GM12878 (cell line): ENCODE data around the gene IER5. TPM values are rescaled to one million over a fixed set of nuclear protein-coding genes. Genes with fewer than 3 reads are reported as not detected.

Experiments
- ATAC-seq: fragments of 200-7000 bp; cut with Tn5 transposase; 3 replicates; pipeline ENCODE4 v1.9.1; 2020; ENCODE audit warnings: mild to moderate bottlenecking, moderate library complexity
- BruUV-seq: library from RNA; stranded (reverse); fragments of 400-500 nt; replicated peaks from 2 replicates; lab custom pipeline; 2021; lab: Mats Ljungman, UMichigan
- CTCF ChIA-PET: fragments of 300-600 bp; sonication (Branson Sonifier 250); formaldehyde crosslinking; extraction: SDS; loops from one replicate; lab custom pipeline; 2021; ENCODE audit warnings: inconsistent platforms; lab: Yijun Ruan, JAX
- POLR2A ChIA-PET: fragments of 350-600 bp; formaldehyde crosslinking; extraction: SDS; loops from one replicate; lab custom pipeline; 2021; ENCODE audit warnings: inconsistent platforms; lab: Charles Lee
- RAD21 ChIA-PET: fragments of 300-600 bp; sonication (Branson Sonifier 250); formaldehyde crosslinking; loops from one replicate; lab custom pipeline; 2023; ENCODE audit warnings: antibody characterized with exemption; ENCODE audit not compliant: unreplicated experiment; lab: Charles Lee
- SMC1A ChIA-PET: fragments of 300-600 bp; sonication (Branson Sonifier 250); formaldehyde crosslinking; loops from one replicate; lab custom pipeline; 2023; ENCODE audit not compliant: unreplicated experiment, uncharacterized antibody; lab: Charles Lee
- DNase-seq: peaks from one replicate; pipeline ENCODE4 v3.0.0-alpha.2; 2011; ENCODE audit warnings: low read depth, low spot score
- FAIRE-seq: peaks from 3 replicates; lab custom pipeline; 2011; peaks lifted over from hg19 to GRCh38; lab: Jason Lieb, UNC
- H2AFZ ChIP-seq: 2 replicates; pipeline ENCODE4 v1.6.0; 2011; ENCODE audit warnings: low read depth, low read length, control low read depth; ENCODE audit not compliant: control insufficient read depth
- H3K27ac ChIP-seq: 2 replicates; pipeline ENCODE4 v1.5.1; 2011; ENCODE audit warnings: control low read depth; ENCODE audit not compliant: control insufficient read depth, insufficient read depth
- H3K27me3 ChIP-seq, 2 experiments: replicated peaks in 1 of 2; 2 replicates each; pipeline versions ENCODE4 v1.6.0 to v1.6.1; 2011; ENCODE audit warnings: low read length in 1 of 2; ENCODE audit not compliant: control insufficient read depth in 2 of 2, insufficient read depth in 2 of 2
- H3K36me3 ChIP-seq, 2 experiments: 2 replicates each; pipeline ENCODE4 v1.5.1; 2011; ENCODE audit warnings: low read length in 1 of 2; ENCODE audit not compliant: control insufficient read depth in 2 of 2, insufficient read depth in 2 of 2
- H3K4me1 ChIP-seq: 2 replicates; pipeline ENCODE4 v1.6.1; 2011; ENCODE audit warnings: mild to moderate bottlenecking, low read length, moderate library complexity, mixed read lengths; ENCODE audit not compliant: control insufficient read depth, insufficient read depth
- H3K4me2 ChIP-seq: 2 replicates; pipeline ENCODE4 v1.6.0; 2011; ENCODE audit warnings: control low read depth; ENCODE audit not compliant: control insufficient read depth, insufficient read depth
- H3K4me3 ChIP-seq: fragments of 200-600 bp; sonication (generic); 2 replicates; pipeline ENCODE4 v1.5.1; 2016
- H3K79me2 ChIP-seq: 2 replicates; pipeline ENCODE4 v1.6.0; 2011; ENCODE audit warnings: low read length; ENCODE audit not compliant: control insufficient read depth, insufficient read depth
- H3K9ac ChIP-seq: 2 replicates; pipeline ENCODE4 v1.8.0; 2011; ENCODE audit warnings: low read length, control low read depth, mixed read lengths; ENCODE audit not compliant: control insufficient read depth, insufficient read depth
- H3K9me3 ChIP-seq: replicated peaks from 3 replicates; pipeline ENCODE4 v1.5.1; 2011; ENCODE audit warnings: mild to moderate bottlenecking, low read length; ENCODE audit not compliant: control insufficient read depth, insufficient read depth
- H4K20me1 ChIP-seq: 2 replicates; pipeline ENCODE4 v1.6.0; 2011; ENCODE audit not compliant: control insufficient read depth, insufficient read depth
- ATF7 ChIP-seq: fragments of 450-650 bp; IDR thresholded peaks from 2 replicates; pipeline ENCODE4 v1.6.1; 2016; ENCODE audit warnings: low read depth, mild to moderate bottlenecking
- BCL11A ChIP-seq: IDR thresholded peaks from 2 replicates; pipeline ENCODE4 v1.6.1; 2011; ENCODE audit warnings: low read depth, low read length
- BHLHE40 ChIP-seq, 2 experiments: fragments of 450-650 bp in 1 of 2; IDR thresholded peaks; 2 replicates each; pipeline ENCODE4 v1.6.1; 2011 to 2017; ENCODE audit warnings: low read depth in 2 of 2, borderline replicate concordance in 1 of 2, improper control_type of control experiment in 1 of 2, low read length in 1 of 2, mild to moderate bottlenecking in 1 of 2
- BMI1 ChIP-seq: fragments of 450-650 bp; IDR thresholded peaks from 2 replicates; pipeline ENCODE4 v1.6.1; 2016; ENCODE audit warnings: mild to moderate bottlenecking, moderate library complexity, borderline replicate concordance
- CBX5 ChIP-seq: sonication (generic); IDR thresholded peaks from 2 replicates; pipeline ENCODE4 v1.6.1; 2016; ENCODE audit warnings: low read depth, moderate library complexity, mild to moderate bottlenecking, inconsistent platforms
- CHD2 ChIP-seq: IDR thresholded peaks from 2 replicates; pipeline ENCODE4 v1.6.1; 2011; ENCODE audit warnings: low read depth, low read length, improper control_type of control experiment, borderline replicate concordance
- JUNB ChIP-seq: IDR thresholded peaks from 2 replicates; pipeline ENCODE4 v1.6.1; 2016; ENCODE audit warnings: antibody characterized with exemption, mild to moderate bottlenecking
- MTA3 ChIP-seq: IDR thresholded peaks from 2 replicates; pipeline ENCODE4 v1.6.1; 2012; ENCODE audit warnings: low read length, inconsistent platforms, borderline replicate concordance
- NFYB ChIP-seq: IDR thresholded peaks from 2 replicates; pipeline ENCODE4 v1.6.1; 2011; ENCODE audit warnings: low read depth, mild to moderate bottlenecking, low read length, improper control_type of control experiment, moderate library complexity; ENCODE audit not compliant: insufficient read depth
- NR2C1 ChIP-seq: fragments of 450-650 bp; IDR thresholded peaks from 2 replicates; pipeline ENCODE4 v1.6.1; 2017; ENCODE audit warnings: antibody characterized with exemption, mild to moderate bottlenecking, moderate library complexity
- SMARCA5 ChIP-seq: fragments of 450-650 bp; IDR thresholded peaks from 2 replicates; pipeline ENCODE4 v1.6.1; 2017; ENCODE audit warnings: mild to moderate bottlenecking
- SUPT20H ChIP-seq: IDR thresholded peaks from 2 replicates; pipeline ENCODE4 v1.6.1; 2011; ENCODE audit warnings: low read depth, mild to moderate bottlenecking, low read length, moderate library complexity, borderline replicate concordance; ENCODE audit not compliant: control insufficient read depth
- TAF1 ChIP-seq: IDR thresholded peaks from 2 replicates; pipeline ENCODE4 v1.6.1; 2011; ENCODE audit warnings: mild to moderate bottlenecking, low read depth, low read length, borderline replicate concordance
- ZZZ3 ChIP-seq: IDR thresholded peaks from 2 replicates; pipeline ENCODE4 v1.6.1; 2011; ENCODE audit warnings: low read depth; ENCODE audit not compliant: control insufficient read depth, insufficient read length
- WGBS: methylation state at CpG from one replicate; pipeline ENCODE4 v1.1.6; 2016; ENCODE audit warnings: low lambda C conversion rate; ENCODE audit not compliant: insufficient replicate concordance, insufficient coverage; ENCODE audit errors: missing lambda C conversion rate; 5-methylcytosine and 5-hydroxymethylcytosine counted together
- in situ Hi-C: fragments of 300-500 bp; cut with MboI; formaldehyde crosslinking; loops from 9 replicates; pipeline ENCODE4 v1.14.3; 2018; ENCODE audit warnings: mixed read lengths
- intact Hi-C: fragments of 100-400 bp; cut with micrococcal nuclease; formaldehyde crosslinking; loops from one replicate; pipeline ENCODE4 v1.14.2; 2022; ENCODE audit not compliant: unreplicated experiment
- polyA plus RNA-seq, 11 experiments: library from polyadenylated mRNA; depleted of rRNA in 4 of 11; unstranded in 6 of 11; stranded (reverse) in 5 of 11; fragments of >200 nt; fragmentation: Nextera tagmentation in 4 of 11; fragmentation: Illumina TruSeq in 1 of 11; extraction: Ambion mirVana in 4 of 11; extraction: Trizol in 1 of 11; gene quantifications; 1 replicate in 1 of 11; 2 replicates in 10 of 11; pipeline versions ENCODE4 v1.2.1 to v1.2.3, GENCODE V29; 2011 to 2016; ENCODE audit warnings: inconsistent platforms in 2 of 11, missing spikeins in 2 of 11, low read depth in 1 of 11
- total RNA-seq, 4 experiments: library from RNA; depleted of rRNA in 3 of 4; stranded (reverse); fragments of >200 nt in 3 of 4; fragmentation: Illumina TruSeq in 1 of 4; extraction: Trizol in 1 of 4; gene quantifications; 2 replicates each; pipeline versions ENCODE4 v1.2.1 to v1.2.3, GENCODE V29; 2013 to 2021
- TF ChIP-seq, protein P1 (sequence below): fragments of 450-650 bp; IDR thresholded peaks from 2 replicates; pipeline ENCODE4 v1.6.1; 2014; ENCODE audit warnings: mild to moderate bottlenecking
- TF ChIP-seq, protein P2 (sequence below): fragments of 450-650 bp; conservative IDR thresholded peaks from 2 replicates; pipeline ENCODE4 v1.6.1; 2017; ENCODE audit warnings: mild to moderate bottlenecking, moderate library complexity
- TF ChIP-seq, protein P3 (sequence below): fragments of 450-650 bp; IDR thresholded peaks from 2 replicates; pipeline ENCODE4 v1.6.1; 2018; ENCODE audit warnings: borderline replicate concordance, mild to moderate bottlenecking; ENCODE audit not compliant: partially characterized antibody

Gene IER5
- total and polyA plus RNA-seq, 10 of the 15 experiments (the other 5 are each of a cell fraction or from before 2014, with no cell fraction given), result 4.3 to 75.2 (median 30.5) TPM

DNA sequence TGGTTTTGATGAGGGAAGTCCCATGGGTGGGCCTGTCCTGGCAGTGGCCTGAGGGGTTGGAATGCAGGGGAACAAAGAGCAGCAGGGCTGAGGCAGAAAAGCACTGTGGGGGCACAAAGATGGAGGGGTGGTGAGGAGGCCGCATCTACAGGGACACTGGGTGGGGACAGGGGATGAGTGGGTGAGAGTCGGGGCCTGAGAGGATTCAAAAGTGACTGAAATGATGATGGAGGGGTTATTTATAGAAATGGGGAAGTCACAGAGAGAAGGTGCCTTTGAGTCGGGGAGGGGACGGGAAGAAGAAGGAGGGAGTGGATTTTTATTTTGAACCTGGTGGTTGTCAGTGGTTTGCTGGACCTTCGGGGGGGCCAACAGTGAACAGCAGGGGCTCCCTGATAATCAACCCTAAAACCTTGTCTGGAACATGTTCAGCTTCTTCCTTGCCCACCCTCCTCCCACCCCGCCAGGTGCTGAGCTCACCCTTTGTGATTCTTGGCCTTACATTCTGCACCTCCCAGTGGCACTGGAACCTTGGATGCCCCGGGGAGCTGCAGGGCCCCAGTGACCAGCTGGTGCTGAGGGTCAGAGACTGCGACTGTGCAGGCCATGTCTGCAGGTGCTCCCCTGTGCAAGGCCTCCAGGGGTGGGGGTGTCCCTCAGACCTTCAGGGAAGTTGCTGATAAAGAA, 42.9 kb downstream of the IER5 start:
- WGBS, result 0% methylated on average over 8 of the region's 8 CpGs
- CTCF ChIA-PET, result interaction anchor here (1.5 to 36.6 kb wide), 3 partner anchors 11 to 96 kb away, joined by 4 to 1067 read pairs (median 28); partner anchors contain the start of gene IER5
- SMC1A ChIA-PET, result interaction anchor here (0.9 to 36.3 kb wide), 9 partner anchors 10 to 110 kb away, joined by 3 to 1399 read pairs (median 5); partner anchors contain the start of genes IER5 and MR1
- Histone ChIP-seq H3K4me1 (peaks cover 91% of the 10 kb centered on the region), H4K20me1 (no peaks in the 10 kb centered on the region), H3K4me2 (peak overlapping the region; percentile 68), H3K27ac (peak overlapping the region; percentile 92), H3K9me3 (no peaks in the 10 kb centered on the region), H3K9ac (peak overlapping the region; percentile 73), H3K36me3 (no peaks in the 10 kb centered on the region), H3K4me3 (peak overlapping the region; percentile 45), H3K27me3 (no peaks in the 10 kb centered on the region), H2AFZ (peak overlapping the region; percentile 33; the same call in 1 of the 2 replicates), H3K79me2 (peaks cover 19% of the 10 kb centered on the region)
- intact Hi-C loops (loop anchor here (2.0 kb wide), 1 partner anchor 21 kb away; no protein-coding TSS in a partner anchor), in situ Hi-C loops (loop anchor here (5.0 kb wide), 1 partner anchor 39 kb away; no protein-coding TSS in a partner anchor)
- no TSS peak for BruUV-seq
- peak; percentile 47 for FAIRE-seq
- POLR2A ChIA-PET, result interaction anchor here (0.7 to 8.2 kb wide), 9 partner anchors 10 to 222 kb away, joined by 3 to 256 read pairs (median 7); partner anchors contain the start of gene IER5
- RAD21 ChIA-PET, result interaction anchor here (0.8 to 21.2 kb wide), 8 partner anchors 11 to 242 kb away, joined by 3 to 966 read pairs (median 4); partner anchors contain the start of gene IER5
- peak; percentile 35 for ATAC-seq
- DNase-seq, result no peak
- TF ChIP-seq MTA3 (no peak), JUNB (peak; percentile 58; the same call in 1 of the 2 replicates), CBX5 (no peak), SUPT20H (no peak), BHLHE40 (IDR thresholded peaks at IDR 0.05; ENCODE audit: borderline replicate concordance in 1 of 2, low read depth in 2 of 2, low read length in 1 of 2) (peak; percentile 27 to 29; a peak in 1 of 4 replicates), ZZZ3 (no peak), SMARCA5 (no peak; the same call in 1 of the 2 replicates), NR2C1 (no peak), ATF7 (peak; percentile 88), BCL11A (0 out of 2 replicates have a peak, but pooled peaks have one; percentile 25), TAF1 (peak; percentile 14; the same call in 1 of the 2 replicates), NFYB (no peak), CHD2 (peak; percentile 57; the same call in 1 of the 2 replicates), BMI1 (peak; percentile 10; the same call in 1 of the 2 replicates)
- TF ChIP-seq, protein P1, sequence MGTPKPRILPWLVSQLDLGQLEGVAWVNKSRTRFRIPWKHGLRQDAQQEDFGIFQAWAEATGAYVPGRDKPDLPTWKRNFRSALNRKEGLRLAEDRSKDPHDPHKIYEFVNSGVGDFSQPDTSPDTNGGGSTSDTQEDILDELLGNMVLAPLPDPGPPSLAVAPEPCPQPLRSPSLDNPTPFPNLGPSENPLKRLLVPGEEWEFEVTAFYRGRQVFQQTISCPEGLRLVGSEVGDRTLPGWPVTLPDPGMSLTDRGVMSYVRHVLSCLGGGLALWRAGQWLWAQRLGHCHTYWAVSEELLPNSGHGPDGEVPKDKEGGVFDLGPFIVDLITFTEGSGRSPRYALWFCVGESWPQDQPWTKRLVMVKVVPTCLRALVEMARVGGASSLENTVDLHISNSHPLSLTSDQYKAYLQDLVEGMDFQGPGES, result no peak
- TF ChIP-seq, protein P2, sequence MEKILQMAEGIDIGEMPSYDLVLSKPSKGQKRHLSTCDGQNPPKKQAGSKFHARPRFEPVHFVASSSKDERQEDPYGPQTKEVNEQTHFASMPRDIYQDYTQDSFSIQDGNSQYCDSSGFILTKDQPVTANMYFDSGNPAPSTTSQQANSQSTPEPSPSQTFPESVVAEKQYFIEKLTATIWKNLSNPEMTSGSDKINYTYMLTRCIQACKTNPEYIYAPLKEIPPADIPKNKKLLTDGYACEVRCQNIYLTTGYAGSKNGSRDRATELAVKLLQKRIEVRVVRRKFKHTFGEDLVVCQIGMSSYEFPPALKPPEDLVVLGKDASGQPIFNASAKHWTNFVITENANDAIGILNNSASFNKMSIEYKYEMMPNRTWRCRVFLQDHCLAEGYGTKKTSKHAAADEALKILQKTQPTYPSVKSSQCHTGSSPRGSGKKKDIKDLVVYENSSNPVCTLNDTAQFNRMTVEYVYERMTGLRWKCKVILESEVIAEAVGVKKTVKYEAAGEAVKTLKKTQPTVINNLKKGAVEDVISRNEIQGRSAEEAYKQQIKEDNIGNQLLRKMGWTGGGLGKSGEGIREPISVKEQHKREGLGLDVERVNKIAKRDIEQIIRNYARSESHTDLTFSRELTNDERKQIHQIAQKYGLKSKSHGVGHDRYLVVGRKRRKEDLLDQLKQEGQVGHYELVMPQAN, result peak; percentile 24; the same call in 1 of the 2 replicates
- TF ChIP-seq, protein P3, sequence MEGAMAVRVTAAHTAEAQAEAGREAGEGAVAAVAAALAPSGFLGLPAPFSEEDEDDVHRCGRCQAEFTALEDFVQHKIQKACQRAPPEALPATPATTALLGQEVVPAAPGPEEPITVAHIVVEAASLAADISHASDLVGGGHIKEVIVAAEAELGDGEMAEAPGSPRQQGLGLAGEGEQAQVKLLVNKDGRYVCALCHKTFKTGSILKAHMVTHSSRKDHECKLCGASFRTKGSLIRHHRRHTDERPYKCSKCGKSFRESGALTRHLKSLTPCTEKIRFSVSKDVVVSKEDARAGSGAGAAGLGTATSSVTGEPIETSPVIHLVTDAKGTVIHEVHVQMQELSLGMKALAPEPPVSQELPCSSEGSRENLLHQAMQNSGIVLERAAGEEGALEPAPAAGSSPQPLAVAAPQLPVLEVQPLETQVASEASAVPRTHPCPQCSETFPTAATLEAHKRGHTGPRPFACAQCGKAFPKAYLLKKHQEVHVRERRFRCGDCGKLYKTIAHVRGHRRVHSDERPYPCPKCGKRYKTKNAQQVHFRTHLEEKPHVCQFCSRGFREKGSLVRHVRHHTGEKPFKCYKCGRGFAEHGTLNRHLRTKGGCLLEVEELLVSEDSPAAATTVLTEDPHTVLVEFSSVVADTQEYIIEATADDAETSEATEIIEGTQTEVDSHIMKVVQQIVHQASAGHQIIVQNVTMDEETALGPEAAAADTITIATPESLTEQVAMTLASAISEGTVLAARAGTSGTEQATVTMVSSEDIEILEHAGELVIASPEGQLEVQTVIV, result no peak
